T-helper 1 cell (primary cell): ENCODE results near the gene TRIM37.
"Not testable (repeated sequence)": the region's sequence is repeated elsewhere in the genome, so short reads cannot be mapped to it uniquely, and the experiment has no call there.

Experiments
- DNase-seq, 5 donors: peaks; one replicate each; pipeline ENCODE4 v3.0.0-alpha.2; 2012 to 2020

TRIM37 gene

DNA sequence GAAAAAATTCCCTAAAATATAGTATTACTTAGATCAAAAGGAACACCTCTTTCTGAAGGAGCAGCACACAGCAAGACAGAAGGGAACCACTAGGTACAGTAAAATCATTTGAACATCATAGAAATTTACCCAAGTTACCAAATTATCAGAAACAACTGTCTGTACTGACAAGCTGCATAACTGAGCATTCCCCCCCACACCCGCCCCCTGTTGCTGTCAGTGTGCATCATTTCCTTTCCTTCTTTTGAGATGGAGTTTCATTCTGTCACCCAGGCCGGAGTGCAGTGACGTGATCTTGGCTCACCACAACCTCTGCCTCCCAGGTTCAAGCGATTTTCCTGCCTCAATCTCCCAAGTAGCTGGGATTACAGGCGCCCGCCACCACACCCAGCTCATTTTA lies 120.7 kb downstream of the TRIM37 start:
- DNase-seq: no peak

DNA sequence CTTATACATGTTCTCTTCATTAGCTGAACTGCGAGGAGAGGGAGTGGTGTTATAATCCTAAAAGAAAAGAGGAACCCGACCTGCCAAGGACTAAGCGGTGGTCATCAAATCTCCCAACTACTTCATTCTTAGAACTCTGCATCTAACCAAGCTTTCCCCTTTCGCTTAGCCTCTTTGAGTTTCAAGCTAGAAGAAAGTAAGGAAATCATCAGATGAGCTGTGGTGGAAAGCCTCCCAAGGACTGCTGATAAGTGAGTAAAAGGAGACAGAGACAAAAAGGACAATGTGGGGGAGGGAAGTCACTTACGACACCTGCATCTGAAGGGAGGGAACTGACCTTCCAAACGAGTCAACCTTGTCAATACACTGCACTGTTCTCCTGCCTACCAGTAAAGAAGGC lies 121.3 kb downstream of the TRIM37 start:
- no peak for DNase-seq

DNA sequence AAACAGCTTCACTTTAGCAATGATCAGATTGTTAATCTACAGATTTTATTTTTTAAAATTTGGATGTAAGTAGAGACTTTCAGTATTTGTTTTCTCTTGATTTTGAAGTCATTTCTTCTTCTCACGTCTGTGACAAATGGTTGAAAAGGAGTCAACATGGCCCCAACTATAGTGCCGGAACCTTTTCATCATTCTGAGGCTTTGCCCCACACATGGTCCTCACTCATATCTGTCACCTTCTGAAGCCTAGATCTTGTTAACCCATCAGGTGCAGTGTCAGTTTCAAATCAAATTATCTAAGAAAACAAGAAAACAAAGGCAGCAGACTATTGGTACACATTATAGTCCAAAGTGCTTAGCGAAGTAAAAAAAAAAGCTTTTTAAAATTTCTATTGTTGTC lies 124.1 kb downstream of the TRIM37 start:
- DNase-seq: no peak

DNA sequence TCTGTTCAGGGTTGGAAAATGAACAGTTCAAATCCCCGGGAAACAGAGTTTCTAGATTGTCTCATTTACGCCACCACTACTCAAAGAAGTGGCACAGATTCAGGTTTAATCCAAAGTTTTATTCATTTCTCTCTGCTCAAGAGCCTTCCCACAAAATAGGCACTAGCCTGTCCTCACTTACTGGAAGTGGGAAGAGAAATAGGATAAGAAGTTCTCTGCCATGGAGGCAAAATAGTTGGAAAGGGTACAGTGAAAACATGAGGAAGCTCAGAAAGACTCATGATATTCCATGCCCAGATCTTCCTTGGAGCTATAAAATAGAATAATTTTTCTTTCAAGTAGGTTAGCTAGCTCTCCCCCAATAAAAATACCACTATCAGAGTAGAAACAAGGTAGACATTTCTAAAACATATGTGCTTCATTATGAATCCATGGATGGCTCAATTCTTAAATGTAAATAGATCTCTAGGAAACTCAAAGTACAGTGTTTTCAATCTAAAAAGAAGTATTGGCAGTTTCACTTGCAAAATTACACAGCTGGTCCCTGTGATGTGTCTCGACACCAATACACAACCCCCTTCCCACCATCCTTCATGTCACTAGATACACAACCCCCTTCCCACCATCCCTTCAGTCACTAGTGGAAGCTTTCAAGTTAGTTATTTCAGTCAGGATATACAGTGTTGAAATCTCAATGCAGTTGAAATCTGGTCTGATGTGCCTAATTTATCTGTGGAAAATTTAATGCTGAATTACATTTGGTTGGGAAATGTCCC lies 125.8 kb downstream of the TRIM37 start:
- no peak for DNase-seq

DNA sequence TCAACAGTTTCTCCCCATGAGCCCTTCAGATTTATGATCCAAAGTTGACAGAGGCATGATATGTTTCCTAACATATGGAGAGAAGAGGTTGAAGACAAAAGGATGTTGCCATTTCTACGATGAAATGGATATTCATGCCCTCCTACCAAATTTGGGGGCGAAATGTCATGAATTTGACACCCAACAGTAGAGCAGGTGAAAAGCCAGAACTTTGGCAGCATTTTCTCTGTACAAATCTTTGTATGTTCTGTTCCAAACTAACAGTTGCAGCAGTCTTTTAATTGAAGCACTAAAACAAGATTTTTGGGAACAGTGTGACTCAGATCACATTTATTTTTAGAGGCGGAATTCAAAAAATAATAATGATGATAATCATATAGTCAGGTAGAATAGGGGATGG lies 130.1 kb downstream of the TRIM37 start:
- no peak for DNase-seq

DNA sequence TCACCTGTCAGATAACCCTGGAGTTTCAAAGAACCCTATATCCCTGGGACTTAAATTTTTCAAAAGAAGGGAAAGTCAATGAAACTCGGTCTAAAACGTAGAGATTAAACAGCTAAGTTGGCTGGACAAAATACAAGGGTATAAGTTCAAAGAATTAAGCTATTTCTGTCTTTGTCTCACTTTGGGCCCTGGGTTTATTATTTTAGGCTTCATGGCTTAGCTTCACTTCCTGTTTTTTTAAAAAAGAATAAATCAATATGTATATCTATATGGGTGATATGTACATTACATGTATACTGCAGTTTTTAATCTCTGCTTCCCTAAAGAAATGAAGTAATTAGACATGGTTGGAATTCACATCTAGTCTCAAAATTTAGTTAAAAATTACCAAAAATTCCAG lies 132.3 kb downstream of the TRIM37 start:
- no peak for DNase-seq

DNA sequence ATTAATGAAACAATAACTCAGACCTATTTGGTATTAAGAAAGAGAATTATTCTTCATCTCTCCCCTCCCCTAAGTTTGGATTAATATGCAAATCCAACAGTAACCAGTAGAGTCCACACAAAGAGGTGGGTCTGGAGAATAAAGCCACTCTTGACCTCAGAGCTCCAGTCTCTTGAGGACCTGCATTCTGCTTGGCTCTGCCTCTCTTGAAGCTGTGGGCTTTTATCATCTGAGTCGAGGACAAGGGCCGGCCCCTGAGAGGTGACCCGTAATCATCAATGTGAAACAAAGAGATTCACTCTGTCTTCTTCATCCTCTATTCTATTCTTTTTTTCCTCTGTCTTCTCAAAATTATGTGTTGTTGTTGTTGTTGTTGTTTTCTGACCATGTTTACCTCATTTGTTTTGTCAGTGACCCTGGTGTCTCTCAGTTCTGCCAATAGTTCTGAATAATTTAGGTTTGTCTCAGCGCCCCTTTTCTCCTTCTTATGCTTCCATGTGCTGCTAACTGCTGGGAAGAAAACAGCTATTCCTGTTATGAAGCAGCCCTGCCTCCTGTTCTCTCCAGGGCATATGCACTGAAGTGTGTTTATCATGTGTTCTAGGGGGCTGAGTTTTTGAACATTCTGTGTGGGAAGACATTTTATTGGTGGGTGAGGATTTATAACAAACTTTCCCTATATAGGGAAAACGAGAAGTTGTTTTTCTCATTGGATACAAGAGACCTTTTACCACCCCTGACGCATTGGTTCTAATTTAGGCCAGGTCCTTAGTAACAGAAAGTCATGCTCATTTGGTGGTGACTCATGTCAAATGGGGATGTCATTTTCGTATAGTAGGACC lies 135.8 kb downstream of the TRIM37 start:
- DNase-seq: no peak

DNA sequence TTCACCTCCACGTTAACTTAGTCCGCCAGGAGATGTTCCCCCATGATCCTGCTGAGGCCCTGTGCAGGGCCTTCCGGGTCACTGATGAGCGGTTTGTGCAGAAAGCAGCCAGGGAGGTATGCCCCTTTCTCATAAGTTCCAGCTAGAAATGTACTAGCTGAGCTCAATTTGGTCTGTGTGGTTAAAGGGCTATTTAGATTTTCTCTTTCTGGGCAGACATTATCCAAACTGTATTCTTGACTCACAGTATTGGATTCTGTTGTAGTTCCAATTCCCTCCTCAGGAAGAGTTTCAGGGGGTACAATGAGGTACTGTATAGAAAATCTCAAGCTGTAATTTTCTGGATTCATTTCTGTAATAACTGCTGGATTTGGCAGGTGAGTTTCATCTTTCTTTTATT lies 137.1 kb downstream of the TRIM37 start:
- no peak for DNase-seq

DNA sequence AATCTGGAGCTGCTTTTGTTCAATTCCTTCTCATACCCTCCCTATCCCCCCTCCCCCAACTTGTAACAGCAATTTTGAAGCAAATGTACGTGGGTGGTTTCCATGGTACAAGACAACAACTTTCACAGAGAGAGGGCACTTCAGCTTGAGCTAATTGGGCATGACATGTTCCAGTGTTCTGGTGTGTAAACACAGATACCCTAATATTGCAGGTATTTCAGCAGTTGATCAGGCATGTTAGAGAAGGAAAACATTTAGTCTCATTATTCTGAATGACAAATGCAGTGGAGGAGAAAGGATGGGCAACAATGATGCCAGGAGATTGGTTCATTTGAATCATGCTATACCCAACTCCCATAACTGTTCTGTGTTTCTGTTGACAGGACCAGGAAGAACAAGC lies 137.5 kb downstream of the TRIM37 start:
- DNase-seq: no peak

DNA sequence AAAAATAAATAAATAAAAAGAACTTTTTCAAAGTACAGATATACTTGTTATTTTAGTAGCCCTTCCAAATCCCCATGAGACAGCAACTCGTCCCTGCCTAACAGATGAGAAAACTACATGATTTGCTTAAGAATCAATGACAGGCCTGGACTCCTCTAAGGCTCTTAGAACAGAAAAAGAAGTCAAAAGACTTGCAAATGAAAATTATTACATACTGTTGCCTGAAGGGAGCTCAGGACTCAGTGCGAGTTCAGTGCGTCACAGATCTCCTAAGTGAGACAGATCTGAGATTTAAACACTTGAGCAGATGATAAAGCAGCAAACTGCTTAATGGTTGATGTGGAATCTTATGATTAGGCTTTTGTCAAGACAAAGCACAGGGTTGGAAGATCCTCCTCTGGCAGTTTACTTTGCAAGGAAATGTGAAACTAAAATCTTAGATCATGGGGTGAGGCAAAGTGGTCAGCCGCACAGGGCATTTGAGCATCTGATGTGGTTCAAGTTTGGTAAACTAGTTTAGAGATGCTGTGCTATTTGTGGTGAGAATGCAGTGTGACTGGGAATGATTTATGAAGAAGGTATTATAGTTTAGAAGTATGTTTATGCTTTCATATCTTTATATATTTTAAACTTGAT lies 138.1 kb downstream of the TRIM37 start:
- peak in 1 of 5 donors; percentile 20 for DNase-seq

DNA sequence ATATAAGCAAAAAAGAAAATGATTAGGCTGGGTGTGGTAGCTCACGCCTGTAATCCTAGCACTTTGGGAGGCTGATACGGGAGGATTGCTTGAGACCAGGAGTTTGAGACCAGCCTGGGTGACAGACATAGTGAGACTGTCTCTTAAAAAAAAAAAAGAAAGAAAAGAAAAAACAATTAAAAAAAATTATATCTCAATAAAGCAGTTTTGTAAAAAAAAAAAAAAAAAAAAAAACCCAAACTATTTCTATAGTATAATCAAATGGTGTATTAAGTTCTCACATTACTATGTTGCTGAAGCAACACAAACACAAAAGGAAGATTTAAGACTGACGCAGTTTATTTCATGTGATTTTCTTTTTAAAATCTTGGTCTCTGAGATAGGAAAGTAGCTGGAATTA lies 140.5 kb downstream of the TRIM37 start:
- no peak for DNase-seq

DNA sequence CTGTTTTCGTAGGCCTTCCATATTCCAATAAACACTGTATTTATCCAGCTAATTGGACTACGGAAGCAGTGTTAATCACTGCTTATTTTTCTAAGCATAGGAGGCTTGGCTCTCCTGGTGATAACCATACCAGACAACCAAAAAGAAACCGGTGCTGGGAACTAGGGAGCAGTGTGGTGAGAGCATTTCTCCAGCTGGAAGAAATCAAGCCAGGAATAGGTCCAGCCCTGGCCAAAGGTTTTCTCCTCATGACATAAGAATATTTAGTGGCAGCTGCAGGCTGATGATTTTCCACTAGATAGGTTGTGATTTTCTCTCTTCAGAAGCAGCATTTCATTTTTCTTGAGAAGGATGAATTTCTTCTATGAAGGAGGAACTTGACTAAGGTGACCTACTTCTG lies 141.5 kb downstream of the TRIM37 start:
- DNase-seq: no peak

DNA sequence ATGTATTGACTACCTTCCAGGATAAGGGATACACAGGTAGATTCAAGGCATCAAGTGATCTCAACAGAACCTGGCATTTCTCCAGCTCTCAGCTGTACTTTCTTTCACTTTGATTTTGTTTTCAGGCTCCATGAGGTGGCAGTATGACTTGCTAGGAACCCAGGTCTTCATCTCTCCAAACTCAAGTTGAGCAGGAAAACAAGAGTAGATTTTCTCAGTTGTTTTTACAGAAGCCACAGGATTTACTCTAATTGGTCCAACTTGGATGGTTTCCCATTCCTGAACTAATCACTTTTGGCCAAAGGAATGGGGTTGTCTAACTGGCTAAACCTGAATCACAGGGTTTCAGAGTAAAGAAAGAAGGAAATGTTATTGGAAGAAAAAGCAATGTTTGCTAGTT lies 146.6 kb downstream of the TRIM37 start:
- DNase-seq: peak in 1 of 5 donors; percentile 23

DNA sequence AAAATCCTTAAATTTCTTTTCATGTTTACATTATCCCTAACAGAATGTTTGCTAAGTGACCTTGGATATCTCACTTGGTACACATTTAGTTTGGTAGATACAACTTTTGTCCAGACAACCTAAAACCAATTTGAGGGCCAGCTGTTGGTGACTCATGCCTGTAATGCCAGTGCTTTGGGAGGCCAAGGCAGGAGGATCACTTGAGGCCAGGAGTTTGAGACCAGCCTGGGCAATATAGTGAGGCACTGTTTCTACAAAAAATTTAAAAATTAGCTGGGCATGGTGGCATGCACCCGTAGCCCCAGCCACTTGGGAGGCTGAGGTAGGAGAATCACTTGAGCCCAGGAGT lies 149.0 kb downstream of the TRIM37 start:
- DNase-seq: not testable (repeated sequence)

DNA sequence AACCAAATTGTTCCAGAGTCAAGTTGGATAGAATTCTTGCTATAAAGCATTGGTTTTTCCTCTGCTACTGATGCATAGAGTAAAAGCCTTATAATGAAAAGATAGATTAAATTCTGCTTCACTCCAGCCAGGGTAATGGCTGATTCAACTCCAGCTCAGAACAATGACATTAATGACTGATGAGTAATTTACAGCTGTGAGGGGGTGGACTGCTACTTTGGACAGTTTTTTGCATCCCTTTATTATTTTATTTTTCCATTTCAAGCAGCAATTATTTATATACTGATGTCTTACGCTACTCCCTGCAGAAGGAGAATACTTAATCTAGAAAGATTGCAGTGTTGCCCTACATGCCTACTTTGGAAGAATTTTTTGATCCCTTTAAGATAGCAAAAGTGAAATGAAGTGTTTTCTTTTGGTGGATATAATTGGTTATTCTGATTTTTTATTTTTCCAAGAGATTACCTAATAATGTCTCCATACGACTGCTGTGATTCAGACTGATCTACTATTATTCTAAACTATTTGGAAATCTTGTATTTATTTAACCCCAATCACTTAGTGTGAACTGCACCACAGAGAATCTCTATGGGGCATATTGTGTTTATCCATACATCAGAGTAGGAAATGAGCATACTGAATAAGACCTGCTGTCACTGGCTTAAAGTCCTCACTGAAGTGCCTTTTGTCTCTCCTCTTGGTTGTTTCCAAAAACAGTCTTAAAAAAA lies 149.5 kb downstream of the TRIM37 start:
- DNase-seq: no peak

DNA sequence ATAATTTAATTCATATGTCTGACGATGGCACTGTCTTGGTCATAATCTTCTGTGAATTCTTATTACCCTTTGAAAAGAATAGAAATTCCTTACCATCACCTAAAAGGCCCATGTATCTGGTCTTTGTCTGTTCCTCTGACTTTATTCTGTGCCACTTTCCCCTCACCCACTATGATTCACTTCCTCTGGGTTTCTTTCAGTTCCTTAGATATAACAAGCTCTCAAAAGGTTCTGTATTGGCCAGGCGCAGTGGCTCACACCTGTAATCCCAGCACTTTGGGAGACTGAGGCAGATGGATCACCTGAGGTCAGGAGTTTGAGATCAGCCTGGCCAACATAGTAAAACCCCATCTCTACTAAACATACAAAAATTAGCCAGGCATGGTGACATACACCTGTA lies 152.3 kb downstream of the TRIM37 start:
- DNase-seq: not testable (repeated sequence)

DNA sequence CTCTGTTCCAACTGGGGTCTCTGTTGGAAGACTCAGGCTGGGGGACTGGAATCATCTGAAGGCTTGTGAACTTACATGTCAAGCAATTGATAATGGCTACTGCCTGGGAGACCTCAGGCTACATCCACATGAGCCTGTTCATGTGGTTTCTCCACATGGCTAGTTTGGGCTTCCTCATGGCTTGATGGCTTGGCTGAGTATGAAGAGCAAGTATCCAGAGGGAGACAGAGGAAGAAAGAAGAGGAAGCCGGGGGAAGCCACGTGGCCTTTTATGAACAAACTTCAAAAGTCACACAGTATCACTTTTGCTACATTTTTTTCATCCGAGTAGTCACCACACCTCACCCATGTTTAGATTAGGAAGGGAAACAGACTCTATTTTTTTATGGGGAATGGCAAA lies 158.9 kb downstream of the TRIM37 start:
- DNase-seq: no peak

DNA sequence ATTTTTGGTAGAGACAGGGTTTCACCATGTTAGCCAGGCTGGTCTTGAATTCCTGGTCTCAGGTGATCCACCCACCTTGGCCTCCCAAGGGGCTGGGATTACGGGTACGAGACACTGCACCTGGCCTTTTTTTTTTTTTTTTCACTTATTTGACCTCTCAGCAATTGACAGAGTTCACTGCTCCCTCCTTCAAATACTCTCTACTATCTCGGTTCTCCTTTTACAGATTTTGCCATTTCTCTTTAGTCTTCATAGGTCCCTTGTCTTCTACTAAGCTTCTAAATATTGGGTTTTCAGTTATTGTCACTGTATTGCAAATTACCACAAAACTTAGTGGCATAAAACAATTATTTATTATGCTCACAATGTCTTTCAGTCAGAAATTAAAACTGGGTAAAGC lies 159.3 kb downstream of the TRIM37 start:
- no peak for DNase-seq

DNA sequence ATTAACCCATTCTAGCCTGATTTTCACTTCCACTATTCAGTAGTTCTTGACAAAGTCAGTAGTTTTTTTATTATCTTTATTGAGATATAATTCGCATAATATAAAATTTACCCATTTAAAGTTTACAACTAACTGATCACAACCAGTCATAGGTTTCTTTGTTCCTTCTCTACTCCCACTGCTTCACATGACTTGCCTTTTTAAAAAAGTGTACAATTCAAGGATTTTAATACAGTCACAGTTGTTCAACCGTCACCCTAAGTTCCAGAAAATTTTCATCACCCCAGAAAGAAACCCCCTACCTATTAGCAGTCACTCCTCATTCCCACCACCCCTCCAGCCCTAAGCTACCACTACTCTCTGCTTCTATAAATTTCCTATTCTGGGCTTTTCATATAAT lies 162.5 kb downstream of the TRIM37 start:
- DNase-seq: no peak

DNA sequence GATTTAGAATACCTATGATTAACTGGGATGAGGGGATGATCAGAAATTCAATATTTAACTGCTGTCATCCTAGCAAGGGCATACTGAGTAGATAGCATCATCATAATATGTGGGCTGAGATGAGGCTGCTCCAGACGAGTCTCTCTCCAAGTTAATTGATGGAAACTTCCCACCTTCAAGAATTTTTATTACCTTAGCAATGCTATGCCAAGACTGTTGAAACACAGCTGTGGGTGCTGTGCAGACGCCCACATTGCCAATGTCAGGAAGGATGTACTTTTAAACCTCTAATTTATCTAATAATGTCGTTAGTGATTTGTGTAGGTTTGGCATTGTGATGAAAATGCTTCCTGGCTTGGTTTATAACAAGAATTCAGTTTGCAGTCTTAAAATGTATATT lies 170.4 kb downstream of the TRIM37 start:
- DNase-seq: no peak

DNA sequence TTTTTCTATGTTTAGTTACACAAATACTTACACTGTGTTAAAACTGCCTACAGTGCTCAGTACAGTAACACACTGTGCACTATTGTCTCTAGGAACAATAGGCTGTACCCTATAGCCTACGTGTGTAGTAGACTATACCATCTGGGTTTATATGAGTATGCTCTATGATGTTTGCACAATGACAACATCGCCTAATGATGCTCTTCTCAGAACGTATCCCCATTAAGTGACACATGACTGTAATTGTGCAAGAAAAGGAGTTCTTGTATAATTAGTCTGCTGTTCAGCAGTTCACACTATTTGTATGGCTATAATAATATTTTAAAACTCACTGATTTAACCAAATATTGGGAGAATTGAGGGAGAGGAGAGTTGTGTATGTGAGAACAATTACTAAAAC lies 173.7 kb downstream of the TRIM37 start:
- no peak for DNase-seq
